Stimulated activated CD4-positive, alpha-beta T cell treated with anti-CD3 and anti-CD28 coated beads, Interleukin-2, amount 100 ng/mL, for 24 hours (primary cell): ENCODE data around the gene NANP.
"Not testable (repeated sequence)": the region's sequence is repeated elsewhere in the genome, so short reads cannot be mapped to it uniquely, and the experiment has no call there.

Source experiments
- DNase-seq, 2 donors: peaks; one replicate each; pipeline ENCODE4 v3.0.0-alpha.2; 2020

Gene NANP

GRCh38 chr20:25605148-25605547 is 18.7 kb downstream of the NANP start:
- DNase-seq: no peak

GRCh38 chr20:25604611-25605010 is 19.2 kb downstream of the NANP start:
- DNase-seq: no peak

- DNase-seq: not testable (repeated sequence)
These were observed 20.9 kb downstream of the NANP start for GRCh38 chr20:25602914-25603309.

- DNase-seq: not testable (repeated sequence)
These were observed 21.5 kb downstream of the NANP start for GRCh38 chr20:25602191-25602913.

GRCh38 chr20:25601659-25602058 is 22.2 kb downstream of the NANP start:
- DNase-seq: no peak

- no peak for DNase-seq
These were observed 23.2 kb downstream of the NANP start for GRCh38 chr20:25600632-25601031.

- no peak for DNase-seq
These were observed 31.5 kb downstream of the NANP start for GRCh38 chr20:25592135-25592852.

- not testable (repeated sequence) for DNase-seq
These were observed 33.0 kb downstream of the NANP start for GRCh38 chr20:25590778-25591177.

GRCh38 chr20:25588491-25588890 is 35.3 kb downstream of the NANP start:
- DNase-seq: no peak

GRCh38 chr20:25587536-25587935 is 36.3 kb downstream of the NANP start:
- no peak for DNase-seq

- no peak for DNase-seq
These were observed 36.9 kb downstream of the NANP start for GRCh38 chr20:25586877-25587276.

GRCh38 chr20:25584905-25585704 is 38.7 kb downstream of the NANP start, which contains the start of gene NINL:
NINL (minus strand) TSS chr20:25585531; CDS start chr20:25526587, 58,944 bp downstream.
- DNase-seq: peak; percentile 36 to 65

- DNase-seq: not testable (repeated sequence)
These were observed 40.2 kb downstream of the NANP start for GRCh38 chr20:25583607-25584006.

- no peak for DNase-seq
These were observed 43.1 kb downstream of the NANP start for GRCh38 chr20:25580711-25581110.

- no peak for DNase-seq
These were observed 44.6 kb downstream of the NANP start for GRCh38 chr20:25579081-25579770.

GRCh38 chr20:25576783-25577530 is 46.9 kb downstream of the NANP start:
- DNase-seq: no peak

GRCh38 chr20:25574411-25574810 is 49.4 kb downstream of the NANP start:
- no peak for DNase-seq

- no peak for DNase-seq
These were observed 50.2 kb downstream of the NANP start for GRCh38 chr20:25573288-25574251.

- no peak for DNase-seq
These were observed 52.0 kb downstream of the NANP start for GRCh38 chr20:25571817-25572216.

- no peak for DNase-seq
These were observed 52.6 kb downstream of the NANP start for GRCh38 chr20:25571240-25571639.

- DNase-seq: no peak
These were observed 53.7 kb downstream of the NANP start for GRCh38 chr20:25570148-25570530.
